SHP77 treated with DMSO at 0.1 percent for 48 hours (cell line): Measurements from ENCODE around the gene POLR1C.
"Not testable (repeated sequence)": the region's sequence is repeated elsewhere in the genome, so short reads cannot be mapped to it uniquely, and the experiment has no call there.

ENCODE experiments used
- DNase-seq: peaks from one replicate; lab custom pipeline; 2025; lab: John Stamatoyannopoulos, UW

Gene POLR1C, protein sequence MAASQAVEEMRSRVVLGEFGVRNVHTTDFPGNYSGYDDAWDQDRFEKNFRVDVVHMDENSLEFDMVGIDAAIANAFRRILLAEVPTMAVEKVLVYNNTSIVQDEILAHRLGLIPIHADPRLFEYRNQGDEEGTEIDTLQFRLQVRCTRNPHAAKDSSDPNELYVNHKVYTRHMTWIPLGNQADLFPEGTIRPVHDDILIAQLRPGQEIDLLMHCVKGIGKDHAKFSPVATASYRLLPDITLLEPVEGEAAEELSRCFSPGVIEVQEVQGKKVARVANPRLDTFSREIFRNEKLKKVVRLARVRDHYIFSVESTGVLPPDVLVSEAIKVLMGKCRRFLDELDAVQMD

DNA sequence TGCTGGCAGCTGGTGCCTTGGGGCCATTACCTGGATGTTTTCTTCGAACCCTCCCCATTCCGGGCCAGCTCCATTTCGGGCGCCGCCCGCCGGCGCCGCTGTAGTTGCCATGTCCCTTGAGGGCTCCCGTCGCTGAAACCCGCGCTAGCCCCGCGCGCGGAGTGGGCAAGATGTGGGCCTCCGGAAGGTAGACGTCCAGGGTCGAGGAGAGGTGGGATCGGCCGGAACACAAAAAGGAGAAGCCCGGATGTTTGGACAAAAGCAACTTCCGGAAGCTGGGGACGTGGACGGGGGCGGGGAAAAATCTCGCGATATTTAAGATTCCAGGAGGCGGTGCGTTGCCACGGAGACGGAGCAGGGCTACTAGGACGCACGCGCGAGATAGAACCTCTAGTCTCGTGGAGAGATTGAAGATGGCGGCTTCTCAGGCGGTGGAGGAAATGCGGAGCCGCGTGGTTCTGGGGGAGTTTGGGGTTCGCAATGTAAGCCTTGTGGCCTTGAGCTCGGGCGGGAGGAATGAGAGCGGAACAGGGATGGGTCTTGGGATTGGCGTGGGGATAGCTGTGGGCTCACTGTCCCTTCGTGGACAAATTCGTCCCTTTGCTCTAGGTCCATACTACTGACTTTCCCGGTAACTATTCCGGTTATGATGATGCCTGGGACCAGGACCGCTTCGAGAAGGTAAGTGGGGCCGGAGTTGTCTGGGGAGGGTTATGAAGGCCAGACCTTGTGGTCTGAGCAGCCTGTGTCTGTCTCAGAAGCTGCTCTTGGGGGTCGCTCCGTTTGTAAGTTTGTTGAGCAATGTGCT is at the start of gene POLR1C, which contains the start of gene YIPF3:
TSS of gene POLR1C (plus strand) at position 393 of the 808 bp plus-strand sequence. CDS start at position 414, 21 bp downstream.
TSS of gene YIPF3 (minus strand) at position 230 of the 808 bp plus-strand sequence. CDS start at position 111, 119 bp downstream.
- DNase-seq = peak; percentile 96

DNA sequence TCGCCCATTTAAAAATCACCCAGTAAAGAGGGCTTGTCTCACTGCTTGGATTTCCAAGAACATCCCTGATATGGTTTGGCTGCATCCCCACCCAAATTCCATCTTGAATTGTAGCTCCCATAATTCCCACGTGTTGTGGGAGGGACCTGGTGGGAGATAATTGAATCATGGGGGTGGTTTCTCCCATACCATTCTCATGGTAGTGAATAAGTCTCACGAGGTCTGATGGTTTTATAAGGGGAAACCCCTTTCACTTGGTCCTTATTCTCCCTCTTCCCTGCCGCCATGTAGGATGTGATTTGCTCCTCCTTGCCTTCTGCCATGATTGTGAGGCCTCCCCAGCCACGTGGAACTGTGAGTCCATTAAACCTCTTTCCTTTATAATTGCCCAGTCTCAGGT is 49.6 kb upstream of the POLR1C start:
- not testable (repeated sequence) for DNase-seq

- no peak for DNase-seq
Measured at GRCh38 chr6:43467752-43468151, 49.1 kb upstream of the POLR1C start.

DNA sequence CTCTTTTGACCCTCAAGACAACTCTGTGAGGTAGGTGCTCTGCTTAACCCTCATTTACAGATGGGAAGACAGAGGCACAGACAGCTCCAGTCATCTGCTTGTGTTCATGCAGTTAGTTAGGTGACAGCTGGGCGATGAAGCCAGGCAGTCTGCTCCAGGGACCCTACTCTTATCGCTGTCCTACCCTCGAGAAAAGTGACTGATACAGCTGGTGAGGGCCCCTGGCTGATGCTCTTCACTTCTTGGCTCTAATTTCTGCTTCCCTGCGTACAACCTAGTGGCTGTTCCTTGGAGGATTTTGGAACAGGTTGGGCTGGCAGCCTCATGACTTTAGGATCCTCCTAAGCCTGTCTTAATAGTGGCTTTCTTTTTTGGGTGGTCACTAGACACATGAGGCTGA is 48.6 kb upstream of the POLR1C start:
- DNase-seq = no peak

DNA sequence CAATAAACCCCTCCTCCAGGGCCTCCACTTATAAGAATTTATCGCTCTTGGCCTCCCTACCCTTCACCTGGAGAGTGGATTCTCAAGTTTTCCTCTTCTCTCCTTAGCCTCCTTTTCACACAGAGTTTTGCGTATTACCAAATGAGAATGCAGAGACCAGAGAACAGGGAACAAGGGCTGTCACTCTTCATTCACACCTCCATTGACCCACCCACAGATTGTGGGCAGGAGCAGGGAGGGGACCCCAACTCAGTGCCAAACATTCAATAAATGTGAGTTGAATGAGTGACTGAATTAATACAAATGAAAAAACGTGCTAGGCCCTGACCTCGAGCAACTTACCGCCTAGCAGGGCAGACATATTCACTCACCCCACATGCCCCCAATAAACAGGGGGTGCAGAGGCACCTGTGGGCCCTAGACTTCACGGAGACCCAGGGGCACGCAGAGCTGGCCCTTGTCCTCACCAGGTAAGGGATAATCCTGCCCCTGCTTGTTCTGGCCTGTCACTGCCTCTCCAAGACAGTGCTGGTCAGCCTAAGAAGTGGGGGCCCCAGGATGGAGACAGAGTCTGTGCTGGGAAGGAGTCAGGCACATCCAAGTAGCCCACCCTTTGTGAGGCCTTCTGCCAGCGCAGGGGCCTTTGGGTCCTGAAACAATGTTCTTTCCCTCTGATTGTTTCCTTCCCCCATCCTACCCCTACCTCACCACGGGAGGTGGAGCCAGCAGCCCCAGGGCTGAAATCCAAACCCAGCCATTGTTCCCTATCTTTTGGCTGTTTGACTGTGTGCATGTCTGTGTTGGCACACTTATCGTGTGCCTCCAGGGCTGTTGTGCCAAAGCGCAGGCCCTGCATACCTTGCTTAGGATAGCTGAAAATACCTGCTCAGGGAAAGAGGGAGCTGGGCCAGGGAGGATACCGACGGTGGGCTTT is 47.9 kb upstream of the POLR1C start:
- DNase-seq = no peak

DNA sequence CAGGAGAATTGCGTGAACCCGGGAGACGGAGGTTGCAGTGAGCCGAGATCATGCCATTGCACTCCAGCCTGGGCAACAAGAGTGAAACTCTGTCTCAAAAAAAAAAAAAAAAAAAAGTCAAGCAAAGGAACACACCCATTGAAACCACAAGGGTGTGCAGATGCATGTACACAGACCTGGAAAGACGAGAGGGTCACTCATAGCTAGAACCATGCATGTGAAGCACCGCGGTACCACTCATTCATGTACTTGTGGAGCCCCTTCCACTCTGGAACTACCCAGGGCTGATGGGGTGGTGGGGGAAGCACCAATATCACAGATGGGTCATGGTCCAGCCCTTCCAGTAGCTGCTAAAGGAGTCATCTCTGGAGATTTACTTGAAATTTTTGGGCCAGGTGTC is 46.9 kb upstream of the POLR1C start:
- DNase-seq = no peak

DNA sequence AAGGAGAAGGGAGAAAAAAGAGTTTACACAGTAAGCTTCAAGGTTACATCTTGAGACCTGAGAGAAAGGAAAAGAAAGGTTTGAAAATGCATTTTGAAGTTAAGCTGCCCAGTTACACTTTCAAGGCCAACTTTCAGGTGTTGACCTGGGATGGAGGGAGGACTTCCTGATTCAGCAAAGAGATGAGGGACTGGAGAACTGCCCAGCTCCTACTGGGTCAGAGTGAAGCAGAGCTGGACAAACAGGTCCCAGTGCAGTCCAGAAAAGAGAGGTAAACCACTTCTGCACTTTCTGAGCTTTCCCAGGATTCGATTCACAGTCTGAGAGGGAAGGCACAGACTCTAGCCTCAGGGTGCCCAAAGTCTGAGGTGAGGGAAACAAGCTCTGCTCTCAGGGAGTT is 45.5 kb upstream of the POLR1C start:
- no peak for DNase-seq

- DNase-seq = no peak
Measured at GRCh38 chr6:43472515-43472914, 44.4 kb upstream of the POLR1C start.

GRCh38 chr6:43475516-43475915 is 41.4 kb upstream of the POLR1C start:
- DNase-seq = no peak

DNA sequence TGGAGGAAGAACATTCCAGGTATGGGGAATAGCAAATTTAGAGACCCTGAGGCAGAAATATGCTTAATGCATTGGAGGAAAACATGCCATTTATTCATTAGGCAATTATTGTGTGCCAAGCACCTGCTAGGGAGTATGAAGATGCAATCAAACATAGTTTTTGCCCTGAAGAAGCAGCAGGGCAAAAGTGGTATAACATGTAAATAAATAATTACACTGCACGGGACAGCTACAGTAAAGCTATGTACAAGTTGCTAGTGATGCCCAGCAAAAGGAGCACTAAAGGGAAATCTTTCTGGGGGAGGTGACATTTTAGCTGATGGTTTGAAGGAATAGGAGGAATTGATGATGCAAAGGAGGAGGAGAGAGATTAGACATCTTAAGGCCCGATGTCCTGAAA is 40.1 kb upstream of the POLR1C start:
- no peak for DNase-seq

DNA sequence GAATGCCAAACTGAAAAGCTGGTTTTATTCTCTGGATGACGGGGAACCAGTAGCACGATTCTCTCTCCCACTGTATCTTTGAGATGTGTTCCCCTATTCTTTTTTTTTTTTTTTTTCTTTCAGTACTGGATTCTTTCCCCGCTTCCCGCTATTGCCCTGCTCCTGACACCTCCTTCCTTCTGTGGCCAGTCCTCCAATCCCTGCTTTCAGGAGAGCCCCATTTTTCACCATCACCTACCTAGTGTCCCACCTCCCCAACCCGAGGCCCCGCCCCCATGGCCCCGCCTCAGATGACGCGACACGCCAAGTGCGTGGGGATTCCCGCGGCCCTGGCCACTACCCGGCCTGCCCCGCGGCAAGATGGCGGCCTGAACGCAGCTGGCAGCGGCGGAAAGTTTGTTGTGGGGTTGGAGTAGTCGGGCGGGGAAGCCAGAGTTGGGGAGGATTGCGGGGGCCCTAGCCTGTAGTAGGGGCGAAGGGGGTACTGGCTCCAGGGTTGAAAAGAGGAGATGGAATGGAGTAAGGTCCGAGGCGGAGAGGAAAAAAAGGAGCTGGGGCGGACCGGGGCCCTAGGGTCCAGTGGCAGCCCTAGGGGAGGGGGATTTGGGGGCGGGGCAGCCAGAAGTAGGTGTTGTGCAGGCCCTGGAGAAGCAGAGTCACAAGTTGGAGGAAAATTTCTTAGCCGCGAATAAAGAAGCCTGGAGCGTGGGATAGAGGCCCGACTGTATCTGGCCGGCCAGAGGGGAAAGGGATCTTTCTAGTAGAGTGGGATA is 39.5 kb upstream of the POLR1C start, which contains the start of gene TJAP1:
TSS of gene TJAP1 (plus strand) at position 336 of the 773 bp plus-strand sequence. CDS start 21,432 bp downstream, outside the sequence.
- DNase-seq = peak; percentile 53

DNA sequence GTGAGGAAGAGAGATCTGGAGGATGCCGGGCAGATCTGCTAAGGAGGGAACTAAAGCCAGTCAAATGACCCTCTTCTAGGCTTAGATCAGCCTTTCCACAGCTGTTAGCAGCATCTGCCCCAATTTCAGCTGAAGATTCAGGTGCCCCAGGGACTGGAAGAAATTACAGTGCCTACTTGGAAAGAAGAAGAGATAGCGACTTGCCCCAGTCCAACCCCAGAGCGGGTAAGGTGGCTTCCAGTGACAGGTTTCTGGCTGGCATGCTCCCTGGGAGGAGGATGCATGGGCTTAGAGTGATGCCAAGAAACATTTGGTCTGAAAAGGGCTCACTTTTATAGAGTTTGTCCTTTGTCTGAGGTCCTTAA is 38.9 kb upstream of the POLR1C start:
- no peak for DNase-seq

GRCh38 chr6:43481075-43481474 is 35.8 kb upstream of the POLR1C start:
- DNase-seq = no peak

DNA sequence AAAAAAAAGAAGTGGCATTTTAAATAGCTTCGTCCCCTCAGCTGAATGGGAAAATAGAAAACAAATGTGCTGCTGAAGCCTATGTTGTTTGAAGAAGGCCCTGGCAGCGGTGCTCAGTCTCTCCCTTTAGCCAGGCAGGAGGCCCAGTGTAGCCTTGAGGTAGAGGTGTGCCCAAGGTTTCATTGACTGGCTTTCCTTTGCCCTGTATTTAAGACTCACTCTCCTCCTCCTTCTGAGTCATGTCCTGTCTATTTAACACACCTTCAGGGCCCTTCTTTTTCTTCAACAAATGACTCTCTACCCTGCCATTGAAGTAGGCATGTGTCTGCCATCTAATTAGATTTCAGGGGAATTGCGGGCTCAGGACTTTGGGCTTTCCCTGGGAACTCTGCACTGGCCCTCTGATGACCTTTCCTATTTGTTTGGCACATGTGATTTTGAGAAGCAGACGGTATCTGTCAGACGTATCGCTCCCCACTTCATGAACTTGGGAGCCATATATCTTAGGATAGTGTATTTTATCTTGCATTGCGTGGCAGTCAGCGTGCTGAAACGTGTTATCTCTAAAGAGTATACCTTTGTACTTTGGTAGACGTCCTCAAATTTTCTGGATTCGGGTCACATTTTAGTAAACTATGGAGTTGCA is 35.2 kb upstream of the POLR1C start:
- DNase-seq = no peak

- DNase-seq = no peak
Measured at GRCh38 chr6:43488667-43489276, 28.1 kb upstream of the POLR1C start.

- no peak for DNase-seq
Measured at GRCh38 chr6:43489277-43490072, 27.4 kb upstream of the POLR1C start.

GRCh38 chr6:43490523-43490939 is 26.4 kb upstream of the POLR1C start:
- no peak for DNase-seq

GRCh38 chr6:43491750-43492661 is 24.9 kb upstream of the POLR1C start:
- DNase-seq = no peak
